Progenitor cell of endocrine pancreas (in vitro differentiated cells): ENCODE measurements around the gene PRR14L. TPM values are rescaled to one million over a fixed set of nuclear protein-coding genes. Genes with fewer than 3 reads are reported as not detected.

Experiments
- DNase-seq: peaks from one replicate; pipeline ENCODE4 v3.0.0; 2021; ENCODE audit warnings: low spot score; ENCODE audit not compliant: unreplicated experiment
- H3K27ac Mint-ChIP-seq: 2 replicates; pipeline ENCODE4 v1.8.0; 2021; ENCODE audit warnings: mild to moderate bottlenecking, moderate library complexity, mixed read lengths
- H3K27me3 Mint-ChIP-seq: 2 replicates; pipeline ENCODE4 v1.8.0; 2021; ENCODE audit warnings: mixed read lengths
- H3K36me3 Mint-ChIP-seq: 2 replicates; pipeline ENCODE4 v1.8.0; 2022; ENCODE audit warnings: mixed read lengths; ENCODE audit not compliant: insufficient read depth
- H3K4me1 Mint-ChIP-seq: 2 replicates; pipeline ENCODE4 v1.8.0; 2021; ENCODE audit warnings: low read depth, mixed read lengths
- H3K4me3 Mint-ChIP-seq: 2 replicates; pipeline ENCODE4 v1.8.0; 2021; ENCODE audit warnings: low read depth, mild to moderate bottlenecking, moderate library complexity, mixed read lengths
- H3K9me3 Mint-ChIP-seq: 2 replicates; pipeline ENCODE4 v1.8.0; 2021; ENCODE audit warnings: low read depth, mixed read lengths
- CTCF ChIP-seq: fragments of 200-600 bp; sonication (generic); IDR thresholded peaks from one replicate; pipeline ENCODE4 v1.5.0; 2021; ENCODE audit warnings: antibody characterized with exemption, mild to moderate bottlenecking; ENCODE audit not compliant: unreplicated experiment
- total RNA-seq: library from RNA; stranded (reverse); gene quantifications from 2 replicates; pipeline ENCODE4 v1.2.1, GENCODE V29; 2021

The PRR14L gene
- total RNA-seq, 1 donor from 2014 or later = 87.2 TPM

DNA sequence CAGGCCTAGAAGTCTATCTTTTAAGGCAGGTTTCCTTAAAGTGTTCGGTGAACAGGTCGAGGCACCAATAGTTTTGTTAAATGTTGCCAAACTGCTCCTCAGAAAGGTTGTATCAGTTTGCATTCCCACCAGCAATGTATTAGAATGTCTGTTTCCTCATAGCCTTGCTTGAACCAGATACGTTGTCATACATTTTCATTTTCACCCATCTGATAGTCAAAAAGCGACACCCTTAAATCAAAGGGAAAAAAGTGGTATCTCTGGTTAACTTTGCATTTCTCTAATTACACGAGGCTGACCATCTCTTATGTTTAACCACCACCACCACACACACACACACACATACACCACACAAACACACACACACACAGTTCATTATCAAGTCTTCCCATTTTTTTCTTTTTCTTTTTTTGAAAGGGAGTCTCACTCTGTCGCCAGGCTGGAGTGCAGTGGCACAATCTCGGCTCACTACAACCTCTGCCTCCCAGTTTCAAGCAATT, 16.3 kb downstream of the PRR14L start:
- no peak for DNase-seq
- TF ChIP-seq CTCF = no peak
- peaks cover 44% of the 10 kb centered on the region for H3K4me1 Mint-ChIP-seq
- H3K27me3 Mint-ChIP-seq = no peaks in the 10 kb centered on the region
- H3K36me3 Mint-ChIP-seq = peaks cover 13% of the 10 kb centered on the region
- no peaks in the 10 kb centered on the region for H3K9me3 Mint-ChIP-seq
- H3K4me3 Mint-ChIP-seq = no peak overlapping the region
- H3K27ac Mint-ChIP-seq = peak overlapping the region; percentile 73

DNA sequence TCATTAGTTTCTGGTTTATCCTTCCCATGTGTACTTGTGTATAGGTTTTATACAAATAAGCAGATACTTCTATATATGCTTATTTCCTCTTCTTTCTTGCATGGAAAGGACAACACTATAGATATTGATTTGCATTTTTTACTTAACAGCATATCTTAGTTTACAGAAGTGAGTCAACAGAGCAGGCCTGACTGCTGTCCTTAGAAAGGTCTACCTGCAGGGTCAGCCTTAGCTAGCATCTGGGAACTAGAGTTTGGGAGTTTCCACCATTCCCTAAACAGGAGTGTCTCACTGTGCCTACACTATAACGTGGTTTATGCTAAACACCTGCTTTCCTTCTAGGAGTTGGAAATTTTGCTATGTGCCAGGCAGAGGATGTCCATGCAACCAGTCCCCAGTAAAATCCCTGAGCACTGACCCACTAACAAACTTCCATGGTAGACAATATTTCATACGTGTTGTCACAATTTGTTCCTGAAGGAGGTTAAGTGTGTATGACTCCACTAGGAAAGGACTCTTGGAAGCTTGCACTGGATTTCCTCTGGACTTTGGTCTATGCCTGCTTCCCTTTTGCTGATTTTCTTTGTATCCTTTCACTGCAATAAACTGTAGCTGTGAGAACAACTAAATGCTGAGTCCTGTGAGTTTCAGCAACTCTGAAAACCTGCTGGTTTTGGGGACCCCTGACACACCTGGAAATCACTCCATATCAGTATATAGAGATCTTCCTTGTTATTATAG, 17.7 kb downstream of the PRR14L start:
- Mint-ChIP-seq H3K36me3 (peaks cover 14% of the 10 kb centered on the region), H3K27me3 (no peaks in the 10 kb centered on the region), H3K4me3 (no peak overlapping the region), H3K27ac (peak overlapping the region; percentile 54), H3K4me1 (peaks cover 44% of the 10 kb centered on the region), H3K9me3 (no peaks in the 10 kb centered on the region)
- no peak for TF ChIP-seq CTCF
- DNase-seq = no peak

- Mint-ChIP-seq H3K27me3 (no peaks in the 10 kb centered on the region), H3K4me1 (peaks cover 44% of the 10 kb centered on the region), H3K4me3 (no peak overlapping the region), H3K9me3 (no peaks in the 10 kb centered on the region), H3K36me3 (peaks cover 11% of the 10 kb centered on the region), H3K27ac (peak overlapping the region; percentile 41)
- TF ChIP-seq CTCF = peak; percentile 28
- DNase-seq = no peak
Measured at GRCh38 chr22:31730344-31730711, 19.6 kb downstream of the PRR14L start.

- Mint-ChIP-seq H3K36me3 (peaks cover 11% of the 10 kb centered on the region), H3K4me1 (peaks cover 36% of the 10 kb centered on the region), H3K9me3 (no peaks in the 10 kb centered on the region), H3K27me3 (no peaks in the 10 kb centered on the region), H3K4me3 (no peak overlapping the region), H3K27ac (no peak overlapping the region)
- no peak for DNase-seq
- no peak for TF ChIP-seq CTCF
Measured at GRCh38 chr22:31728857-31729256, 21.1 kb downstream of the PRR14L start.

- no peak overlapping the region for H3K4me3 Mint-ChIP-seq
- H3K27ac Mint-ChIP-seq = no peak overlapping the region
Measured at GRCh38 chr22:31726692-31727091, 23.2 kb downstream of the PRR14L start.

More at GRCh38 chr22:31726692-31727091, 23.2 kb downstream of the PRR14L start:
- no peak for TF ChIP-seq CTCF
- no peaks in the 10 kb centered on the region for H3K9me3 Mint-ChIP-seq
- no peak for DNase-seq
- H3K27me3 Mint-ChIP-seq = no peaks in the 10 kb centered on the region
- peaks cover 12% of the 10 kb centered on the region for H3K36me3 Mint-ChIP-seq
- peaks cover 19% of the 10 kb centered on the region for H3K4me1 Mint-ChIP-seq
